HL-60 (cell line): ENCODE results near the gene YARS2.

ENCODE experiments used
- DNase-seq, 2 experiments: peaks; one replicate each; pipeline ENCODE4 v3.0.0-alpha.2; 2010 to 2020; ENCODE audit warnings: low read depth in 1 of 2, low spot score in 1 of 2
- H3K27ac ChIP-seq: fragments of 250-450 bp; sonication (Bioruptor Pico); replicated peaks from 2 replicates; pipeline ENCODE4 v1.5.1; 2020; ENCODE audit warnings: mild to moderate bottlenecking, moderate library complexity
- H3K27me3 ChIP-seq: fragments of 250-450 bp; sonication (Bioruptor Pico); 2 replicates; pipeline ENCODE4 v1.5.1; 2021; ENCODE audit warnings: mild to moderate bottlenecking, moderate library complexity; ENCODE audit not compliant: insufficient read depth, poor library complexity, severe bottlenecking
- H3K4me3 ChIP-seq: replicated peaks from 2 replicates; pipeline ENCODE4 v1.5.1; 2011; ENCODE audit warnings: mild to moderate bottlenecking, control low read depth, low read length; ENCODE audit not compliant: insufficient read depth
- GABPA ChIP-seq: IDR thresholded peaks from 2 replicates; pipeline ENCODE4 v1.6.1; 2012; ENCODE audit warnings: low read depth
- POLR2AphosphoS5 ChIP-seq: IDR thresholded peaks from 2 replicates; pipeline ENCODE4 v1.6.1; 2012; ENCODE audit warnings: low read depth
- SPI1 ChIP-seq: IDR thresholded peaks from 2 replicates; pipeline ENCODE4 v1.6.1; 2012; ENCODE audit warnings: low read depth, mild to moderate bottlenecking, borderline replicate concordance
- TF ChIP-seq, protein P1 (sequence below): IDR thresholded peaks from one replicate; pipeline ENCODE4 v1.5.1; 2011; ENCODE audit warnings: low read length, control low read depth, inconsistent platforms; ENCODE audit not compliant: insufficient read depth
- TF ChIP-seq, protein P2 (sequence below): IDR thresholded peaks from 2 replicates; pipeline ENCODE4 v1.6.1; 2012; ENCODE audit warnings: low read depth; ENCODE audit not compliant: insufficient replicate concordance

YARS2 gene

DNA sequence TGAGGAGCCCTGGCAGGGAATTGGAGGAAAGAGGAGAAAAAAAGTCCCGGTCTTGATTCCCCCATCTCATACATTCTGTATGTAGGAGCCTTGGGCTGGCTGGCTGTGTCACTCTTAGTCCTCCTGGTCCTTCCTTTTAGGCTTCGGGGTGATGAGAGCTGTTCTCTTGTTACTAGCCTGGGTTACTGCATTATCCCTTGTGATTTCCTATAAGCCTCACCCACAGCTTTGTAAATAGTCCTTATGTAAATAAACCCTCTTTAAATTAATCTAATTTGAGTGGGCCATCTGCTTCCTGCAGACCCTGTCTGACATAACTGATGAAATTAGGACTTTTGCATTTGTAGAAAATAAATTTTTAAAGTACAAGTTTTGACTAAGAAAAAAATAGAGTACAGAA is 57.4 kb downstream of the YARS2 start:
- TF ChIP-seq SPI1 (no peak), POLR2AphosphoS5 (no peak), GABPA (no peak)
- TF ChIP-seq, protein P1, sequence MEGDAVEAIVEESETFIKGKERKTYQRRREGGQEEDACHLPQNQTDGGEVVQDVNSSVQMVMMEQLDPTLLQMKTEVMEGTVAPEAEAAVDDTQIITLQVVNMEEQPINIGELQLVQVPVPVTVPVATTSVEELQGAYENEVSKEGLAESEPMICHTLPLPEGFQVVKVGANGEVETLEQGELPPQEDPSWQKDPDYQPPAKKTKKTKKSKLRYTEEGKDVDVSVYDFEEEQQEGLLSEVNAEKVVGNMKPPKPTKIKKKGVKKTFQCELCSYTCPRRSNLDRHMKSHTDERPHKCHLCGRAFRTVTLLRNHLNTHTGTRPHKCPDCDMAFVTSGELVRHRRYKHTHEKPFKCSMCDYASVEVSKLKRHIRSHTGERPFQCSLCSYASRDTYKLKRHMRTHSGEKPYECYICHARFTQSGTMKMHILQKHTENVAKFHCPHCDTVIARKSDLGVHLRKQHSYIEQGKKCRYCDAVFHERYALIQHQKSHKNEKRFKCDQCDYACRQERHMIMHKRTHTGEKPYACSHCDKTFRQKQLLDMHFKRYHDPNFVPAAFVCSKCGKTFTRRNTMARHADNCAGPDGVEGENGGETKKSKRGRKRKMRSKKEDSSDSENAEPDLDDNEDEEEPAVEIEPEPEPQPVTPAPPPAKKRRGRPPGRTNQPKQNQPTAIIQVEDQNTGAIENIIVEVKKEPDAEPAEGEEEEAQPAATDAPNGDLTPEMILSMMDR = no peak
- TF ChIP-seq, protein P2, sequence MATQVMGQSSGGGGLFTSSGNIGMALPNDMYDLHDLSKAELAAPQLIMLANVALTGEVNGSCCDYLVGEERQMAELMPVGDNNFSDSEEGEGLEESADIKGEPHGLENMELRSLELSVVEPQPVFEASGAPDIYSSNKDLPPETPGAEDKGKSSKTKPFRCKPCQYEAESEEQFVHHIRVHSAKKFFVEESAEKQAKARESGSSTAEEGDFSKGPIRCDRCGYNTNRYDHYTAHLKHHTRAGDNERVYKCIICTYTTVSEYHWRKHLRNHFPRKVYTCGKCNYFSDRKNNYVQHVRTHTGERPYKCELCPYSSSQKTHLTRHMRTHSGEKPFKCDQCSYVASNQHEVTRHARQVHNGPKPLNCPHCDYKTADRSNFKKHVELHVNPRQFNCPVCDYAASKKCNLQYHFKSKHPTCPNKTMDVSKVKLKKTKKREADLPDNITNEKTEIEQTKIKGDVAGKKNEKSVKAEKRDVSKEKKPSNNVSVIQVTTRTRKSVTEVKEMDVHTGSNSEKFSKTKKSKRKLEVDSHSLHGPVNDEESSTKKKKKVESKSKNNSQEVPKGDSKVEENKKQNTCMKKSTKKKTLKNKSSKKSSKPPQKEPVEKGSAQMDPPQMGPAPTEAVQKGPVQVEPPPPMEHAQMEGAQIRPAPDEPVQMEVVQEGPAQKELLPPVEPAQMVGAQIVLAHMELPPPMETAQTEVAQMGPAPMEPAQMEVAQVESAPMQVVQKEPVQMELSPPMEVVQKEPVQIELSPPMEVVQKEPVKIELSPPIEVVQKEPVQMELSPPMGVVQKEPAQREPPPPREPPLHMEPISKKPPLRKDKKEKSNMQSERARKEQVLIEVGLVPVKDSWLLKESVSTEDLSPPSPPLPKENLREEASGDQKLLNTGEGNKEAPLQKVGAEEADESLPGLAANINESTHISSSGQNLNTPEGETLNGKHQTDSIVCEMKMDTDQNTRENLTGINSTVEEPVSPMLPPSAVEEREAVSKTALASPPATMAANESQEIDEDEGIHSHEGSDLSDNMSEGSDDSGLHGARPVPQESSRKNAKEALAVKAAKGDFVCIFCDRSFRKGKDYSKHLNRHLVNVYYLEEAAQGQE = no peak
- no peak overlapping the region for H3K4me3 ChIP-seq
- H3K27ac ChIP-seq = no peak overlapping the region
- no peaks in the 10 kb centered on the region for H3K27me3 ChIP-seq
- DNase-seq = no peak

DNA sequence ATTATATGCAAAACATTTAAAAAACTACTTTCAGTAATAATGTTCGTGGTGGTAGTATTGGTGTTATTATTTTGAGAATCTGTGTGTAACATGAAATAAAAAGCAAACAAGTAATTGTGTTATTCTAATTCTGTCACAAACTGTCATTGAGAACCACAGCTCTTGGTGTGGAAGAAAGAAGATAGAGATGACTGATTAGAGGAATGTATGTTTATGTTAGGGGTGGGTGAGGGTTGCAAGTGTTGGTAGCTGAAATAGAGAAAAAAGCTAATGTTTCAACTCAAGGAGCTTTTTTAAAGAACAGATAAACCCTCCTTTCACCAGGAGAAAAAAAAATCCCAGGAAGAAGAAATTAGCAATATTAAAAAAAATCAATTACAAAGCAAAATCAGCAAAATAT is 58.3 kb downstream of the YARS2 start:
- no peak for DNase-seq
- Histone ChIP-seq H3K27ac (no peak overlapping the region), H3K4me3 (no peak overlapping the region), H3K27me3 (no peaks in the 10 kb centered on the region)
- TF ChIP-seq, protein P1 = no peak
- TF ChIP-seq, protein P2 = no peak
- no peak for TF ChIP-seq SPI1
- no peak for TF ChIP-seq POLR2AphosphoS5
- TF ChIP-seq GABPA = no peak
